Erythroblast (primary cell): Measurements from ENCODE around the gene OR7C2.
"Not testable (repeated sequence)": the region's sequence is repeated elsewhere in the genome, so short reads cannot be mapped to it uniquely, and the experiment has no call there.

Experiments
- GATA1 ChIP-seq: IDR thresholded peaks from 2 replicates; pipeline ENCODE4 v1.6.1; 2011; ENCODE audit warnings: low read depth, mild to moderate bottlenecking, control low read depth, low read length, moderate library complexity
- POLR2A ChIP-seq: IDR thresholded peaks from 2 replicates; pipeline ENCODE4 v1.6.1; 2011; ENCODE audit warnings: mild to moderate bottlenecking, low read length

GRCh38 chr19:14949413-14949812 is 8.1 kb downstream of the OR7C2 start:
- TF ChIP-seq POLR2A, GATA1: not testable (repeated sequence)
